ENCODE results near the gene PTPRD. TPM values are rescaled to one million over a fixed set of nuclear protein-coding genes. Genes with fewer than 3 reads are reported as not detected.
"Not testable (repeated sequence)": the region's sequence is repeated elsewhere in the genome, so short reads cannot be mapped to it uniquely, and the experiment has no call there.

The PTPRD gene
- total and polyA plus RNA-seq, 2 donors (not counting 1 experiment from before 2014, with no cell fraction given), result not detected

GRCh38 chr9:9099646-9100045 is 1513.2 kb downstream of the PTPRD start:
- ChIA-PET CTCF (no interaction called here), POLR2A (no interaction called here)
- Mint-ChIP-seq H3K4me1 (no peaks in the 10 kb centered on the region), H3K4me3 (no peak overlapping the region), H3K9me3 (ENCODE audit: insufficient read depth) (no peaks in the 10 kb centered on the region), H3K27me3 (no peaks in the 10 kb centered on the region), H3K27ac (no peak overlapping the region)
- WGBS (ENCODE audit: insufficient coverage), result no CpG with 5 or more reads among the region's 3 CpGs
- H3K79me2 ChIP-seq (ENCODE audit: control insufficient read depth, insufficient read depth, low read length), result no peaks in the 10 kb centered on the region
- DNase-seq, result no peak
- H3K4me2 ChIP-seq (replicated peaks; ENCODE audit: low read depth, low read length, poor library complexity, severe bottlenecking), result no peak overlapping the region
- no peak overlapping the region for H3K4me3 ChIP-seq (ENCODE audit: control extremely low read depth in 1 of 5, extremely low read depth in 1 of 5, insufficient read depth in 1 of 5, low read depth in 2 of 5, low read length in 4 of 5)
- no peak overlapping the region for H3K27ac ChIP-seq (ENCODE audit: low read length in 2 of 2)
- no peaks in the 10 kb centered on the region for H4K20me1 ChIP-seq (ENCODE audit: control insufficient read depth, insufficient read depth, low read length, poor library complexity, severe bottlenecking)
- intact Hi-C loops (cut with micrococcal nuclease), result no loop called here
- TF ChIP-seq EZH2 (IDR thresholded peaks at IDR 0.05; ENCODE audit: borderline replicate concordance, insufficient read depth, low read depth, low read length, poor library complexity, severe bottlenecking), result no peak
- TF ChIP-seq, protein P1, sequence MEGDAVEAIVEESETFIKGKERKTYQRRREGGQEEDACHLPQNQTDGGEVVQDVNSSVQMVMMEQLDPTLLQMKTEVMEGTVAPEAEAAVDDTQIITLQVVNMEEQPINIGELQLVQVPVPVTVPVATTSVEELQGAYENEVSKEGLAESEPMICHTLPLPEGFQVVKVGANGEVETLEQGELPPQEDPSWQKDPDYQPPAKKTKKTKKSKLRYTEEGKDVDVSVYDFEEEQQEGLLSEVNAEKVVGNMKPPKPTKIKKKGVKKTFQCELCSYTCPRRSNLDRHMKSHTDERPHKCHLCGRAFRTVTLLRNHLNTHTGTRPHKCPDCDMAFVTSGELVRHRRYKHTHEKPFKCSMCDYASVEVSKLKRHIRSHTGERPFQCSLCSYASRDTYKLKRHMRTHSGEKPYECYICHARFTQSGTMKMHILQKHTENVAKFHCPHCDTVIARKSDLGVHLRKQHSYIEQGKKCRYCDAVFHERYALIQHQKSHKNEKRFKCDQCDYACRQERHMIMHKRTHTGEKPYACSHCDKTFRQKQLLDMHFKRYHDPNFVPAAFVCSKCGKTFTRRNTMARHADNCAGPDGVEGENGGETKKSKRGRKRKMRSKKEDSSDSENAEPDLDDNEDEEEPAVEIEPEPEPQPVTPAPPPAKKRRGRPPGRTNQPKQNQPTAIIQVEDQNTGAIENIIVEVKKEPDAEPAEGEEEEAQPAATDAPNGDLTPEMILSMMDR (IDR thresholded peaks at IDR 0.05), result no peak
- H2AFZ ChIP-seq (ENCODE audit: insufficient read depth, low read depth, low read length, poor library complexity, severe bottlenecking), result no peak overlapping the region
- H3K36me3 ChIP-seq (replicated peaks in 1 of 2; ENCODE audit: control extremely low read depth in 1 of 2, control insufficient read depth in 1 of 2, extremely low read depth in 1 of 2, insufficient read depth in 2 of 2, low read length in 1 of 2), result no peaks in the 10 kb centered on the region
- H3K4me1 ChIP-seq (ENCODE audit: control insufficient read depth in 2 of 2, insufficient read depth in 2 of 2, low read length in 2 of 2), result no peaks in the 10 kb centered on the region
- no peaks in the 10 kb centered on the region for H3K9me3 ChIP-seq (ENCODE audit: control extremely low read depth in 1 of 3, control insufficient read depth in 2 of 3, insufficient read depth in 1 of 3, low read length in 2 of 3)
- no peak overlapping the region for H3K9ac ChIP-seq (ENCODE audit: low read length)
- H3K27me3 ChIP-seq (replicated peaks in 1 of 4; ENCODE audit: control extremely low read depth in 1 of 4, control insufficient read depth in 3 of 4, insufficient read depth in 4 of 4, low read length in 3 of 4), result no peaks in the 10 kb centered on the region
- ATAC-seq (ENCODE audit: low read depth), result no peak

DNA sequence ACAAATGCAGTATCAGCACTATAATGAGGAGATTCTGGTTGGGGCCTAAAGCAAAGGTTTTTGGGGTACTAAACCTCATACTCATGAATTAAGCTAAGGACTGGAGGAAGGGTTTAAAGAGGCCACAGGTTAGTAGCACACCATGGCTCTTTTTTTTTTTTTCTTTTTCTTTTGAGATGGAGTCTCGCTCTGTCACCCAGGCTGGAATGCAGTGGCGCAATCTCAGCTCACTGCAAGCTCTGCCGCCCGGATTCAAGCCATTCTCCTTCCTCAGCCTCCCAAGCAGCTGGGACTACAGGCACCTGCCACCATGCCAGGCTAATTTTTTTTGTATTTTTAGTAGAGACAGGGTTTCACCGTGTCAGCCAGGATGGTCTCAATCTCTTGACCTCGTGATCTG is 1515.5 kb downstream of the PTPRD start:
- DNase-seq; H4K20me1 ChIP-seq (ENCODE audit: control insufficient read depth, insufficient read depth, low read length, poor library complexity, severe bottlenecking); H3K9me3 ChIP-seq (ENCODE audit: control extremely low read depth in 1 of 3, control insufficient read depth in 2 of 3, insufficient read depth in 1 of 3, low read length in 2 of 3); intact Hi-C loops (cut with micrococcal nuclease); H2AFZ ChIP-seq (ENCODE audit: insufficient read depth, low read depth, low read length, poor library complexity, severe bottlenecking); H3K4me1 ChIP-seq (ENCODE audit: control insufficient read depth in 2 of 2, insufficient read depth in 2 of 2, low read length in 2 of 2); CTCF ChIA-PET; H3K79me2 ChIP-seq (ENCODE audit: control insufficient read depth, insufficient read depth, low read length); H3K27ac Mint-ChIP-seq; H3K4me2 ChIP-seq (replicated peaks; ENCODE audit: low read depth, low read length, poor library complexity, severe bottlenecking); H3K4me1 Mint-ChIP-seq; H3K9ac ChIP-seq (ENCODE audit: low read length); H3K27ac ChIP-seq (ENCODE audit: low read length in 2 of 2); H3K4me3 Mint-ChIP-seq; H3K27me3 Mint-ChIP-seq; H3K36me3 ChIP-seq (replicated peaks in 1 of 2; ENCODE audit: control extremely low read depth in 1 of 2, control insufficient read depth in 1 of 2, extremely low read depth in 1 of 2, insufficient read depth in 2 of 2, low read length in 1 of 2); POLR2A ChIA-PET; H3K27me3 ChIP-seq (replicated peaks in 1 of 4; ENCODE audit: control extremely low read depth in 1 of 4, control insufficient read depth in 3 of 4, insufficient read depth in 4 of 4, low read length in 3 of 4); H3K9me3 Mint-ChIP-seq (ENCODE audit: insufficient read depth); H3K4me3 ChIP-seq (ENCODE audit: control extremely low read depth in 1 of 5, extremely low read depth in 1 of 5, insufficient read depth in 1 of 5, low read depth in 2 of 5, low read length in 4 of 5); ATAC-seq (ENCODE audit: low read depth): not testable (repeated sequence)
- WGBS (ENCODE audit: insufficient coverage), result no CpG with 5 or more reads among the region's 6 CpGs

Measured in B cell (primary cell).